SK-N-SH (cell line): ENCODE data around the gene AREG. TPM values are rescaled to one million over a fixed set of nuclear protein-coding genes. Genes with fewer than 3 reads are reported as not detected.

Experiments used
- CTCF ChIA-PET: fragments of 300-600, 350-600 bp; formaldehyde crosslinking; extraction: SDS; loops from one replicate; lab custom pipeline; 2021; lab: Yijun Ruan, JAX
- POLR2A ChIA-PET: fragments of 350-600 bp; sonication (Branson Sonifier 250); formaldehyde crosslinking; extraction: SDS; loops from one replicate; lab custom pipeline; 2020; ENCODE audit warnings: antibody characterized with exemption, inconsistent platforms; lab: Yijun Ruan, JAX
- DNase-seq: peaks from one replicate; pipeline ENCODE4 v3.0.0; 2012
- H2AFZ ChIP-seq: fragments of 200-600 bp; sonication (generic); 2 replicates; pipeline ENCODE4 v1.8.1; 2016; ENCODE audit warnings: antibody characterized with exemption, mild to moderate bottlenecking, low read depth
- H3F3A ChIP-seq: fragments of 200-600 bp; sonication (generic); replicated peaks from 2 replicates; pipeline ENCODE3; 2016; ENCODE audit warnings: antibody characterized with exemption, mild to moderate bottlenecking; ENCODE audit not compliant: insufficient read depth
- H3K27ac ChIP-seq, 2 experiments: fragments of 200-500 bp in 1 of 2; fragments of 200-600 bp in 1 of 2; sonication (Bioruptor generic) in 1 of 2; sonication (generic), shearing (Covaris generic) in 1 of 2; 2 replicates each; pipeline versions ENCODE4 v1.5.1 to v1.6.1; 2014 to 2016; ENCODE audit warnings: low read depth in 2 of 2, inconsistent platforms in 1 of 2, low read length in 1 of 2, mild to moderate bottlenecking in 1 of 2, mixed read lengths in 1 of 2
- H3K27me3 ChIP-seq: fragments of 200-600 bp; sonication (generic), shearing (Covaris generic); 2 replicates; pipeline ENCODE4 v1.6.1; 2016; ENCODE audit warnings: mixed run types; ENCODE audit not compliant: insufficient read depth
- H3K36me3 ChIP-seq, 2 experiments: fragments of 200-500 bp in 1 of 2; fragments of 200-600 bp in 1 of 2; sonication (Bioruptor generic) in 1 of 2; sonication (generic) in 1 of 2; replicated peaks in 1 of 2; 2 replicates each; pipeline versions ENCODE3 to v1.5.1; 2014 to 2016; ENCODE audit warnings: low read length in 1 of 2, mild to moderate bottlenecking in 1 of 2; ENCODE audit not compliant: insufficient read depth in 2 of 2, control insufficient read depth in 1 of 2
- H3K4me1 ChIP-seq, 2 experiments: fragments of 200-500 bp in 1 of 2; fragments of 200-600 bp in 1 of 2; sonication (Bioruptor generic) in 1 of 2; sonication (generic), shearing (Covaris generic) in 1 of 2; 2 replicates each; pipeline versions ENCODE4 v1.5.1 to v1.6.1; 2014 to 2016; ENCODE audit warnings: low read depth in 1 of 2, low read length in 1 of 2, mixed run types in 1 of 2; ENCODE audit not compliant: insufficient read depth in 2 of 2, control insufficient read depth in 1 of 2
- H3K4me2 ChIP-seq: fragments of 200-600 bp; sonication (generic), shearing (Covaris generic); 2 replicates; pipeline ENCODE4 v1.6.1; 2017; ENCODE audit warnings: mixed run types
- H3K4me3 ChIP-seq, 2 experiments: fragments of 200-500 bp in 1 of 2; fragments of 200-600 bp in 1 of 2; sonication (Bioruptor generic) in 1 of 2; sonication (generic), shearing (Covaris generic) in 1 of 2; 2 replicates each; pipeline versions ENCODE4 v1.5.1 to v1.8.1; 2014 to 2016; ENCODE audit warnings: low read depth in 2 of 2, inconsistent platforms in 1 of 2, low read length in 1 of 2, mild to moderate bottlenecking in 1 of 2, mixed read lengths in 1 of 2, moderate library complexity in 1 of 2
- H3K79me2 ChIP-seq: fragments of 200-600 bp; sonication (generic); 2 replicates; pipeline ENCODE4 v1.8.1; 2017; ENCODE audit warnings: mild to moderate bottlenecking; ENCODE audit not compliant: insufficient read depth
- H3K9ac ChIP-seq: fragments of 200-600 bp; sonication (generic); 2 replicates; pipeline ENCODE4 v1.6.1; 2017; ENCODE audit warnings: mixed run types
- H3K9me2 ChIP-seq: fragments of 200-600 bp; sonication (generic); 2 replicates; pipeline ENCODE4 v1.6.1; 2017; ENCODE audit warnings: mixed run types
- H3K9me3 ChIP-seq: fragments of 200-600 bp; sonication (generic); 2 replicates; pipeline ENCODE4 v1.6.1; 2017; ENCODE audit warnings: mixed run types, mild to moderate bottlenecking, moderate library complexity
- H4K20me1 ChIP-seq: fragments of 200-600 bp; sonication (generic); 2 replicates; pipeline ENCODE4 v1.6.1; 2017; ENCODE audit warnings: mild to moderate bottlenecking, mixed run types; ENCODE audit not compliant: insufficient read depth
- CHD2 ChIP-seq: fragments of 150-350 bp; IDR thresholded peaks from 2 replicates; pipeline ENCODE4 v1.6.1; 2018; ENCODE audit warnings: low read length; ENCODE audit not compliant: partially characterized antibody
- ELF1 ChIP-seq: IDR thresholded peaks from 2 replicates; pipeline ENCODE4 v1.4.0; 2012
- EP300 ChIP-seq, 2 experiments: IDR thresholded peaks; 2 replicates each; pipeline versions ENCODE4 v1.4.0 to v1.6.1; 2012; ENCODE audit warnings: borderline replicate concordance in 1 of 2, low read depth in 1 of 2, low read length in 1 of 2
- GATA2 ChIP-seq: sonication (generic); formaldehyde crosslinking; IDR thresholded peaks from 2 replicates; pipeline ENCODE4 v1.5.0; 2020; ENCODE audit warnings: mild to moderate bottlenecking, missing genetic modification reagents
- MEF2A ChIP-seq: IDR thresholded peaks from 2 replicates; pipeline ENCODE4 v1.4.0; 2012; ENCODE audit warnings: low read depth, borderline replicate concordance
- MXI1 ChIP-seq: IDR thresholded peaks from 2 replicates; pipeline ENCODE4 v1.6.1; 2012; ENCODE audit warnings: mild to moderate bottlenecking, low read depth, low read length, improper control_type of control experiment
- POLR2AphosphoS5 ChIP-seq: IDR thresholded peaks from 2 replicates; pipeline ENCODE4 v1.6.1; 2012; ENCODE audit warnings: low read depth, low read length
- REST ChIP-seq: IDR thresholded peaks from 2 replicates; pipeline ENCODE4 v1.6.1; 2012; ENCODE audit warnings: mild to moderate bottlenecking, low read depth, low read length, moderate library complexity
- SIN3A ChIP-seq: IDR thresholded peaks from 2 replicates; pipeline ENCODE4 v1.6.1; 2012; ENCODE audit warnings: low read depth, mild to moderate bottlenecking, low read length, moderate library complexity, borderline replicate concordance
- TAF1 ChIP-seq: IDR thresholded peaks from 2 replicates; pipeline ENCODE4 v1.6.1; 2012; ENCODE audit warnings: low read depth, mild to moderate bottlenecking, low read length, moderate library complexity, borderline replicate concordance
- TEAD4 ChIP-seq: IDR thresholded peaks from 2 replicates; pipeline ENCODE4 v1.4.0; 2012; ENCODE audit warnings: mild to moderate bottlenecking, borderline replicate concordance; ENCODE audit not compliant: insufficient read depth
- USF1 ChIP-seq: IDR thresholded peaks from 2 replicates; pipeline ENCODE4 v1.4.0; 2012; ENCODE audit warnings: low read depth, borderline replicate concordance
- WGBS: methylation state at CpG from one replicate; pipeline ENCODE4 v1.1.6; 2017; ENCODE audit warnings: low lambda C conversion rate; 5-methylcytosine and 5-hydroxymethylcytosine counted together
- polyA plus RNA-seq, 3 experiments: library from polyadenylated mRNA; depleted of rRNA; stranded (reverse); fragments of >200 nt; gene quantifications; 2 replicates each; pipeline ENCODE4 v1.2.3, GENCODE V29; 2012
- TF ChIP-seq, protein P1 (sequence below): IDR thresholded peaks from 2 replicates; pipeline ENCODE4 v1.4.0; 2012; ENCODE audit warnings: low read depth, borderline replicate concordance
- TF ChIP-seq, protein P2 (sequence below): fragments of 200-600 bp; sonication (generic); IDR thresholded peaks from 2 replicates; pipeline ENCODE4 v1.6.1; 2017; ENCODE audit warnings: antibody characterized with exemption, mild to moderate bottlenecking, moderate library complexity
- TF ChIP-seq, protein P3 (sequence below): IDR thresholded peaks from 2 replicates; pipeline ENCODE4; 2012

The AREG gene
- polyA plus RNA-seq, 1 of the 3 experiments (the other 2 are of a cell fraction) = not detected

DNA sequence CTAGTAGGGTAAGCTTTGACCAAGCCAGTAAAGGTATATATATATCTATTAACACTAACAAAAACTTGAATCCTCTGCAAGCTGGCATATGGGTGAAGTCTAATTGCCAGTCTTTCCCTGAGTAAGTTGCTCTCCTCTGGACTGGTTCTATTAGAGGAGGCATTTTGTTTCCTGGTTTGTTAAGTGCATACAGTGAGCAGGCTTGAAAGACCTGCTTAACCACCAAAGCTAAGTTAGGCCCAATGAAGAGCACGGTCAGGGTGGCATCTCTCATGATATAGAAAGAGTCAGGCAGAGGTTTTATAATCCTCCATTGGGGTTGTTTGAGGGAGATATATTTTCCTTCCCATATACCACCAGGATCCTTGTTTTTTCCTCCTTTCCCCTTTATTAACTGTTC lies 9.6 kb upstream of the AREG start (continued):
- TF ChIP-seq POLR2AphosphoS5 = no peak

- ChIA-PET POLR2A (no interaction called here), CTCF (no interaction called here)
- Histone ChIP-seq H3K9me3 (no peaks in the 10 kb centered on the region), H3K9me2 (no peaks in the 10 kb centered on the region), H3K27ac (no peak overlapping the region), H3K79me2 (no peaks in the 10 kb centered on the region), H4K20me1 (no peaks in the 10 kb centered on the region), H3K36me3 (no peaks in the 10 kb centered on the region), H2AFZ (no peak overlapping the region), H3K4me2 (no peak overlapping the region), H3F3A (no peaks in the 10 kb centered on the region), H3K4me1 (no peaks in the 10 kb centered on the region), H3K4me3 (no peak overlapping the region), H3K9ac (no peak overlapping the region), H3K27me3 (no peaks in the 10 kb centered on the region)
- no peak for DNase-seq
- TF ChIP-seq, protein P1, sequence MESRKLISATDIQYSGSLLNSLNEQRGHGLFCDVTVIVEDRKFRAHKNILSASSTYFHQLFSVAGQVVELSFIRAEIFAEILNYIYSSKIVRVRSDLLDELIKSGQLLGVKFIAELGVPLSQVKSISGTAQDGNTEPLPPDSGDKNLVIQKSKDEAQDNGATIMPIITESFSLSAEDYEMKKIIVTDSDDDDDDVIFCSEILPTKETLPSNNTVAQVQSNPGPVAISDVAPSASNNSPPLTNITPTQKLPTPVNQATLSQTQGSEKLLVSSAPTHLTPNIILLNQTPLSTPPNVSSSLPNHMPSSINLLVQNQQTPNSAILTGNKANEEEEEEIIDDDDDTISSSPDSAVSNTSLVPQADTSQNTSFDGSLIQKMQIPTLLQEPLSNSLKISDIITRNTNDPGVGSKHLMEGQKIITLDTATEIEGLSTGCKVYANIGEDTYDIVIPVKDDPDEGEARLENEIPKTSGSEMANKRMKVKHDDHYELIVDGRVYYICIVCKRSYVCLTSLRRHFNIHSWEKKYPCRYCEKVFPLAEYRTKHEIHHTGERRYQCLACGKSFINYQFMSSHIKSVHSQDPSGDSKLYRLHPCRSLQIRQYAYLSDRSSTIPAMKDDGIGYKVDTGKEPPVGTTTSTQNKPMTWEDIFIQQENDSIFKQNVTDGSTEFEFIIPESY = no peak
- no peak for TF ChIP-seq POLR2AphosphoS5
- WGBS = 5% methylated on average over 3 of the region's 3 CpGs
Measured at GRCh38 chr4:74437866-74438265, 7.1 kb upstream of the AREG start.

DNA sequence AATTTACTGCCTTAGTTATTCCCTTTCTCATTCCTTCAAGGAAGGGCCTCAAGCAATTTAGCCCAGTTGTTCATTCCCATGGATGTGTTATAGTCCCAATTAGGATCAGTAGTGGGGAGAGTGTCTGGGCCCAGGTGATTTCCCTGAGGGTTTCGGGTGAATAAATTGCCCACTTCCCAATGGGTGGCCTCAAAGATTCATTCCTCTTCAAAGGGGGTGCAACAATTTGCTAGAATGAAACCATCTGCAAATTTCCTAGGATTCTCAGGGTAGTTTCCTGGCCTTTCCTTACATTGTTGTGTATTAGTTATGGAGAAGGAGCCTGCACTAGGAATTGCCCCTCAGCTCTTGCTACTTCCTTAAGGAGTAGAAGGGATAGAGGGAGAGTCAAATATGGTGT lies 6.3 kb upstream of the AREG start:
- H4K20me1 ChIP-seq = no peaks in the 10 kb centered on the region
- ChIA-PET POLR2A (no interaction called here), CTCF (no interaction called here)
- no peaks in the 10 kb centered on the region for H3F3A ChIP-seq
- H3K27ac ChIP-seq = no peak overlapping the region
- H2AFZ ChIP-seq = no peak overlapping the region
- H3K9me3 ChIP-seq = no peaks in the 10 kb centered on the region
- 21% methylated on average over 1 of the region's 1 CpG for WGBS
- H3K4me1 ChIP-seq = no peaks in the 10 kb centered on the region
- no peak overlapping the region for H3K9ac ChIP-seq
- H3K27me3 ChIP-seq = no peaks in the 10 kb centered on the region
- H3K79me2 ChIP-seq = no peaks in the 10 kb centered on the region
- no peak overlapping the region for H3K4me2 ChIP-seq
- H3K9me2 ChIP-seq = no peaks in the 10 kb centered on the region
- no peaks in the 10 kb centered on the region for H3K36me3 ChIP-seq
- DNase-seq = no peak
- no peak overlapping the region for H3K4me3 ChIP-seq
- no peak for TF ChIP-seq TEAD4
- no peak for TF ChIP-seq USF1
- no peak for TF ChIP-seq MXI1
- no peak for TF ChIP-seq TAF1
- no peak for TF ChIP-seq EP300 (IDR thresholded peaks at IDR 0.05; ENCODE audit: borderline replicate concordance in 1 of 2, low read depth in 1 of 2, low read length in 1 of 2)
- no peak for TF ChIP-seq REST
- no peak for TF ChIP-seq MEF2A
- TF ChIP-seq POLR2AphosphoS5 = no peak
- no peak for TF ChIP-seq SIN3A
- TF ChIP-seq, protein P2, sequence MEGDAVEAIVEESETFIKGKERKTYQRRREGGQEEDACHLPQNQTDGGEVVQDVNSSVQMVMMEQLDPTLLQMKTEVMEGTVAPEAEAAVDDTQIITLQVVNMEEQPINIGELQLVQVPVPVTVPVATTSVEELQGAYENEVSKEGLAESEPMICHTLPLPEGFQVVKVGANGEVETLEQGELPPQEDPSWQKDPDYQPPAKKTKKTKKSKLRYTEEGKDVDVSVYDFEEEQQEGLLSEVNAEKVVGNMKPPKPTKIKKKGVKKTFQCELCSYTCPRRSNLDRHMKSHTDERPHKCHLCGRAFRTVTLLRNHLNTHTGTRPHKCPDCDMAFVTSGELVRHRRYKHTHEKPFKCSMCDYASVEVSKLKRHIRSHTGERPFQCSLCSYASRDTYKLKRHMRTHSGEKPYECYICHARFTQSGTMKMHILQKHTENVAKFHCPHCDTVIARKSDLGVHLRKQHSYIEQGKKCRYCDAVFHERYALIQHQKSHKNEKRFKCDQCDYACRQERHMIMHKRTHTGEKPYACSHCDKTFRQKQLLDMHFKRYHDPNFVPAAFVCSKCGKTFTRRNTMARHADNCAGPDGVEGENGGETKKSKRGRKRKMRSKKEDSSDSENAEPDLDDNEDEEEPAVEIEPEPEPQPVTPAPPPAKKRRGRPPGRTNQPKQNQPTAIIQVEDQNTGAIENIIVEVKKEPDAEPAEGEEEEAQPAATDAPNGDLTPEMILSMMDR = no peak
- TF ChIP-seq ELF1 = no peak
- no peak for TF ChIP-seq CHD2
- no peak for TF ChIP-seq GATA2
- TF ChIP-seq, protein P3, sequence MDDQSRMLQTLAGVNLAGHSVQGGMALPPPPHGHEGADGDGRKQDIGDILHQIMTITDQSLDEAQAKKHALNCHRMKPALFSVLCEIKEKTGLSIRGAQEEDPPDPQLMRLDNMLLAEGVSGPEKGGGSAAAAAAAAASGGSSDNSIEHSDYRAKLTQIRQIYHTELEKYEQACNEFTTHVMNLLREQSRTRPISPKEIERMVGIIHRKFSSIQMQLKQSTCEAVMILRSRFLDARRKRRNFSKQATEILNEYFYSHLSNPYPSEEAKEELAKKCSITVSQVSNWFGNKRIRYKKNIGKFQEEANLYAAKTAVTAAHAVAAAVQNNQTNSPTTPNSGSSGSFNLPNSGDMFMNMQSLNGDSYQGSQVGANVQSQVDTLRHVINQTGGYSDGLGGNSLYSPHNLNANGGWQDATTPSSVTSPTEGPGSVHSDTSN = no peak
